Karpas-422 (cell line): Measurements from ENCODE around the gene RFLNA. TPM values are rescaled to one million over a fixed set of nuclear protein-coding genes. Genes with fewer than 3 reads are reported as not detected.

Experiments used
- DNase-seq: peaks from one replicate; pipeline ENCODE4 v3.0.0-alpha.2; 2015
- H2AFZ ChIP-seq: fragments of 200-600 bp; sonication (generic); 2 replicates; pipeline ENCODE4 v1.6.1; 2014; ENCODE audit warnings: antibody characterized with exemption, low read length, mixed read lengths
- H3K27ac ChIP-seq: fragments of 200-600 bp; sonication (generic); 2 replicates; pipeline ENCODE4 v1.5.1; 2014; ENCODE audit warnings: mild to moderate bottlenecking, low read length, moderate library complexity
- H3K27me3 ChIP-seq: fragments of 200-600 bp; sonication (generic); 2 replicates; pipeline ENCODE4 v1.6.1; 2014; ENCODE audit warnings: low read length, mixed read lengths
- H3K36me3 ChIP-seq: fragments of 200-600 bp; sonication (generic); 2 replicates; pipeline ENCODE4 v1.6.1; 2014; ENCODE audit warnings: low read length, mixed read lengths; ENCODE audit not compliant: insufficient read depth
- H3K4me1 ChIP-seq: fragments of 200-600 bp; sonication (generic); 2 replicates; pipeline ENCODE4 v1.6.1; 2014; ENCODE audit warnings: mild to moderate bottlenecking, low read length, mixed read lengths
- H3K4me2 ChIP-seq: fragments of 200-600 bp; sonication (generic); 2 replicates; pipeline ENCODE4 v1.6.1; 2014; ENCODE audit warnings: low read length, low read depth, mild to moderate bottlenecking; ENCODE audit not compliant: poor library complexity, severe bottlenecking
- H3K4me3 ChIP-seq: fragments of 200-600 bp; sonication (generic); 2 replicates; pipeline ENCODE4 v1.5.1; 2014; ENCODE audit warnings: mild to moderate bottlenecking, antibody characterized with exemption, low read length, mixed read lengths
- H3K79me2 ChIP-seq: fragments of 200-600 bp; sonication (generic); 2 replicates; pipeline ENCODE4 v1.6.1; 2014; ENCODE audit warnings: mild to moderate bottlenecking, low read length, mixed read lengths
- H3K9ac ChIP-seq: fragments of 200-600 bp; sonication (generic); 2 replicates; pipeline ENCODE4 v1.6.0; 2014; ENCODE audit warnings: low read length
- H3K9me2 ChIP-seq: fragments of 200-600 bp; sonication (generic), shearing (Covaris generic); replicated peaks from 2 replicates; pipeline ENCODE4 v1.6.0; 2014; ENCODE audit warnings: mild to moderate bottlenecking, low read length, moderate library complexity; ENCODE audit not compliant: insufficient read depth
- H3K9me3 ChIP-seq: fragments of 300-700, 200-600 bp; sonication (generic); 2 replicates; pipeline ENCODE4 v1.6.1; 2014; ENCODE audit warnings: low read length, mixed read lengths
- H4K20me1 ChIP-seq: fragments of 200-600 bp; sonication (generic); 2 replicates; pipeline ENCODE4 v1.6.1; 2014; ENCODE audit warnings: mild to moderate bottlenecking, antibody characterized with exemption, low read length, low read depth; ENCODE audit not compliant: insufficient read depth
- total RNA-seq: library from RNA; depleted of rRNA; stranded (reverse); fragments of >200 nt; shearing (Covaris generic); gene quantifications from 2 replicates; pipeline ENCODE4 v1.2.3, GENCODE V29; 2014; ENCODE audit warnings: low replicate concordance

Gene RFLNA
- total RNA-seq, 1 experiment from 2014 or later: not detected

DNA sequence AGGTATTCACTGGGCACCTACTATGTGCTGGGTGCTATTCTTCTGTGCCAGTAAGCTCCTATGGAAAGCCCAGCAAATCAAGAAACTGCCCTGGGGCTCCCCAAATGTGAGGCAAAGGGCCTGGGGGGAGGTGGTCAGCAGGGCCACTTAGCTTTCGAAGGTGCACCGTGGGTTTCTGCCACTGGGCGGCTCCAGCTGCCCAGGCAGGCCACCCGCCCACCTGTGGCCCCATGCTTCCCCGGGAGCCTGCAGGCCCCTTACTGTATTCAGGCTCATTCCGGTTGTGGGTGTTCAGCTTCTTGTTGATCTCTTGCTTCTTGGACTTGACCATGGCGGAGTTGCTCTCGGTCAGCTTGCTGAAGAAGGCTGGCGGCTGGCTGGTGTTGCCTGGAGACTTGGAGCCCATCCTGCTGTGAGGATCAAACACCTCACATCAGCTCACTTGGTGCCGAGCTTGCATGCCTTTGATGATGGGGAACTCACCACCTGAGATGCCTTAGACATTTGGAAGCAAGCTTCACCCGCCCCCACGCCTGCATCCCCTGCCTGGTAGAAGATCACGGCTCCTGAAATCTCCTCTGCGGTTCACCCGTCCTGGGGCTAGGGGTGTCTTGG is 37.3 kb downstream of the RFLNA start:
- Histone ChIP-seq H3K79me2 (no peaks in the 10 kb centered on the region), H3K4me1 (no peaks in the 10 kb centered on the region), H3K36me3 (peaks cover 72% of the 10 kb centered on the region), H3K9me3 (no peaks in the 10 kb centered on the region), H3K9ac (no peak overlapping the region), H3K27ac (no peak overlapping the region), H3K4me2 (no peak overlapping the region), H3K27me3 (no peaks in the 10 kb centered on the region), H2AFZ (no peak overlapping the region), H3K9me2 (no peaks in the 10 kb centered on the region), H3K4me3 (no peak overlapping the region), H4K20me1 (no peaks in the 10 kb centered on the region)
- DNase-seq: no peak

DNA sequence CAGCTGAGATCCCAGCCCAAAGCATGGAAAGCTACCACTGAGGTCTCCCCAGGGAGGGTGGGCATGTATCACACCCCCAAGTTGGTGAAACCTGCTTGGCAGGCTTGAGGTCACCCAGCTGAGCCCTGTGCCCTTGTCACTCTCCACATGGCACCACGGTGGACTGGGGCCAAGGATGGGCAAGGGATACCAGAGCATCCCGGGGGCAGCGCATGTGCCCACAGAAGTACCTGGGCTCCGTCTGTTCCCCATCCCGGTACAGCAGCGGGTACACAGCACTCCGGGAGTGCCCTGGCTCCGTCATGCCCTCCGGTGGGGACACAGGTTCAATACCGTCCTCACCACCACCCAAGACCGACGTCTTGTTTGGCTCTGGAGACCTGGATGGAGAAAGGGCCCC is 38.0 kb downstream of the RFLNA start:
- no peaks in the 10 kb centered on the region for H3K9me3 ChIP-seq
- no peak overlapping the region for H3K4me2 ChIP-seq
- no peaks in the 10 kb centered on the region for H3K27me3 ChIP-seq
- H3K4me1 ChIP-seq: no peaks in the 10 kb centered on the region
- DNase-seq: no peak
- H3K9me2 ChIP-seq: no peaks in the 10 kb centered on the region
- no peak overlapping the region for H3K27ac ChIP-seq
- no peaks in the 10 kb centered on the region for H3K79me2 ChIP-seq
- no peak overlapping the region for H3K9ac ChIP-seq
- H3K36me3 ChIP-seq: peaks cover 69% of the 10 kb centered on the region
- H2AFZ ChIP-seq: no peak overlapping the region
- no peak overlapping the region for H3K4me3 ChIP-seq
- H4K20me1 ChIP-seq: no peaks in the 10 kb centered on the region

DNA sequence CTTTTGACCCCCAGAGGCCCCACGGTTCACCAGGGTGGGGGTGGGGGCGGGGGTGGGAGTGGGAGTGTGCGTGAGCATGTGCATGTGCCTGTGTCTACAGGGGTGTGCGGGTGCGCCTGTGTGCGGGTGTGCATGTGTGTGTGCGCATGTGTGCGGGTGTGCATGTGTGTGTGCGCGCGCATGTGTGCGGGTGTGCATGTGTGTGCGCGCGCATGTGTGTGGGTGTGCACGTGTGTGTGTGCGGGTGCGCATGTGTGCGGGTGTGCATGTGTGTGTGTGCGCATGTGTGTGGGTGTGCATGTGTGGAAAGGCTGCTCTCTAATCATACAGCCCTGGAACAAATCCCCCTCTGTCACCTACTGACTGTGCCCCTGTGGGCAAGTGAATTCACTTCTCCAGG is 38.8 kb downstream of the RFLNA start:
- no peaks in the 10 kb centered on the region for H3K79me2 ChIP-seq
- no peak overlapping the region for H3K4me3 ChIP-seq
- no peaks in the 10 kb centered on the region for H3K9me3 ChIP-seq
- no peak overlapping the region for H3K27ac ChIP-seq
- no peak for DNase-seq
- no peak overlapping the region for H3K9ac ChIP-seq
- no peak overlapping the region for H2AFZ ChIP-seq
- H3K27me3 ChIP-seq: no peaks in the 10 kb centered on the region
- peaks cover 61% of the 10 kb centered on the region for H3K36me3 ChIP-seq
- no peaks in the 10 kb centered on the region for H3K4me1 ChIP-seq
- no peaks in the 10 kb centered on the region for H4K20me1 ChIP-seq
- no peak overlapping the region for H3K4me2 ChIP-seq
- no peaks in the 10 kb centered on the region for H3K9me2 ChIP-seq

DNA sequence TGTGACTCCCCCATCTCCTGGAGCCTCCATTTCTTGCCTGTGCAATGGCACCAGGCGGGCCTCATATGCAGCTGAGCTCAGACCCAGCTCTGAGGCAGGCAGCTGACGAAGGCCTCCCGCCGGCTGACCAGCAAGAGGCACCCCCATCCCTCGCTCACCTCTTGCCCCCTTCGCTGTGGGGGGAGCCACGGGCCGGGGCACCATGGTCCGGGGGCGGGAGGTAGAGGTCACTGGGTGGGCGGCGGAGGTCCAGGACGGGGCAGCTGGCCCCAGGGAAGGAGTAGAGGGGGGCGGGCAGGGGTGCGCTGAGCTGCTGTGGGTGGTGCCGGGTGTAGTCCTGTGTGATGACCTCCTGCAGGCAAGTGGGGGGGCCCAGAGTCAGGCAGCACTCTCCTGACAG is 39.4 kb downstream of the RFLNA start:
- Histone ChIP-seq H3K9me2 (no peaks in the 10 kb centered on the region), H3K9me3 (no peaks in the 10 kb centered on the region), H3K36me3 (peaks cover 55% of the 10 kb centered on the region), H3K4me2 (no peak overlapping the region), H2AFZ (no peak overlapping the region), H4K20me1 (no peaks in the 10 kb centered on the region), H3K4me1 (no peaks in the 10 kb centered on the region), H3K9ac (no peak overlapping the region), H3K4me3 (no peak overlapping the region), H3K27ac (no peak overlapping the region), H3K27me3 (no peaks in the 10 kb centered on the region), H3K79me2 (no peaks in the 10 kb centered on the region)
- DNase-seq: no peak

DNA sequence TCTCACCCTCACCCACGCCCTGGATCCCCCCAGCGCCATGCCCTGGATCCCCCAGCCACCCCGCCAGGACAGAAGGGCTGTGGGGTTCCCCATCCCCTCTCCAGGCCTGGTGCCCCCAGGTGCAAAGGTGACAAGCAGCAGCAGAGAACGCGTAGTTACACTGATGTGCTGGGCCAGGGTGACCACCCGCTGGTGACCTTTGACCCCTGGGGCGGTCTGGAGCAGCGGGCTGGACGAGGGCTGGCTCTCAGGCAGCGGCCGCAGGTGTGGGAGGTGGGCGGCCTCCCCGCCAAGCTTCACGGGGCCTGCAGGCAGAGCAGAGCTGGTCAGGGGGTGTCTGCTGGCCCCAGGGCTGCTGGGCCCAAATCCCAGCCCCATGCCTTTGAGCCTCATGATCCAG is 40.1 kb downstream of the RFLNA start:
- no peak overlapping the region for H3K4me3 ChIP-seq

DNA sequence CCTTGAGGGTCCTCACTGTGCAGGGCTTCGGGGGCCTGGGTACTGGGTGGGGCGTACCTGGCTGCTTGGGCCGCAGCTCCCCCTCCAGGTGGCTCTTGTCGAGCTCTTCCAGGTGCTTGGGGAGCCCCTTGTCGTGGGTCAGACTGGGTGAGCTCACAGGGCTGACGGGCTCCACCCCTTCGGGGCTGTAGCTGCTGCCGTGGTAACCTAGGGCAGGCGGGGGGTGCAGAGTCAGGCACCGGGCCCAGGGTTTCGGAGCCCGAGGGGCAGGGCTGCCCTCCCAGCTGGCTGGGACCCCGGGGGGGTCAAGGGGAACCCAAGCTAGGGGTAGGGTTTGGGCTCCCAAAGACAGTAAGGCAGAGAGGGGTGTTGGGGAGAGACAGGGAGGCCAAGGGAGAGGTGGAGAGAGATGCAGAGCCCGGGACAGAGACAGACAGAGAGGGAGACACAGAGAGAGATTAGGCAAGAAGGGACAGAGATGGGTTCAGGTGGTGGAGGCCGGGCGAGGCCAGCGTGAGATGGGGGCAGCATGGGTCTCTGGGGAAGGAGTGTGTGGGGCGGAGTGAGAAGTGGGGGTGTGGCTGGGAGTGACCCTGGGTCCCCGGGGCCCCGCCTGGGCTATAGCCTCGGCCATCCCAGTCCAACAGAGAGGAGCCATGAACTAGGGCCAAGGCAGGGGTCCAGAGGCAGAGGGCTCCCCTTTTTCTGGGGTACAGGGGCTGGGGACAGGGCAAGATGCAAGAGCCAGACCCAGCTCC is 40.7 kb downstream of the RFLNA start:
- H3K36me3 ChIP-seq: peaks cover 44% of the 10 kb centered on the region

More for the DNA sequence above, 40.1 kb downstream of the RFLNA start:
- Histone ChIP-seq H3K9me3 (no peaks in the 10 kb centered on the region), H2AFZ (no peak overlapping the region), H3K4me1 (no peaks in the 10 kb centered on the region), H3K27me3 (no peaks in the 10 kb centered on the region), H3K4me2 (no peak overlapping the region), H3K9ac (no peak overlapping the region), H3K79me2 (no peaks in the 10 kb centered on the region), H3K27ac (no peak overlapping the region), H3K9me2 (no peaks in the 10 kb centered on the region), H4K20me1 (no peaks in the 10 kb centered on the region), H3K36me3 (peaks cover 50% of the 10 kb centered on the region)
- DNase-seq: no peak

DNA sequence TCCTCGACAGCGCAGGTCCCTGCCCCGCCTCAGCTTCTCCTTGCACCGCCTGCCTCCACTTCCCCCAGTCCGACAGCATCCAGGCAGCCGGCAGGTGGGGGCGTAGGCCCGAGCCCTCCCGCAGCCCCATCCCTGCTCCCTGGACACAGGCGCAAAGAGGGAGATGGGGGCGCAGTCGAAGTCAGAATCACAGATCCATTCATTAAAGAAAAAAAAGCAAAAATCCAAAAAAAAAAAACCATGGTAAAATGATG is 41.2 kb downstream of the RFLNA start:
- H3K27me3 ChIP-seq: no peaks in the 10 kb centered on the region
- no peak overlapping the region for H3K27ac ChIP-seq
- no peaks in the 10 kb centered on the region for H3K9me3 ChIP-seq
- H3K4me2 ChIP-seq: no peak overlapping the region
- H4K20me1 ChIP-seq: no peaks in the 10 kb centered on the region
- no peaks in the 10 kb centered on the region for H3K4me1 ChIP-seq
- H3K9ac ChIP-seq: no peak overlapping the region
- H3K79me2 ChIP-seq: no peaks in the 10 kb centered on the region
- H3K9me2 ChIP-seq: no peaks in the 10 kb centered on the region
- no peak for DNase-seq
- no peak overlapping the region for H3K4me3 ChIP-seq
- H3K36me3 ChIP-seq: peaks cover 41% of the 10 kb centered on the region
- H2AFZ ChIP-seq: no peak overlapping the region

More for the DNA sequence above, 40.7 kb downstream of the RFLNA start:
- Histone ChIP-seq H3K4me1 (no peaks in the 10 kb centered on the region), H3K79me2 (no peaks in the 10 kb centered on the region), H3K9me2 (no peaks in the 10 kb centered on the region), H3K4me3 (no peak overlapping the region), H3K9me3 (no peaks in the 10 kb centered on the region), H3K9ac (no peak overlapping the region), H4K20me1 (no peaks in the 10 kb centered on the region), H3K27me3 (no peaks in the 10 kb centered on the region), H2AFZ (no peak overlapping the region), H3K4me2 (no peak overlapping the region), H3K27ac (no peak overlapping the region)
- DNase-seq: no peak

DNA sequence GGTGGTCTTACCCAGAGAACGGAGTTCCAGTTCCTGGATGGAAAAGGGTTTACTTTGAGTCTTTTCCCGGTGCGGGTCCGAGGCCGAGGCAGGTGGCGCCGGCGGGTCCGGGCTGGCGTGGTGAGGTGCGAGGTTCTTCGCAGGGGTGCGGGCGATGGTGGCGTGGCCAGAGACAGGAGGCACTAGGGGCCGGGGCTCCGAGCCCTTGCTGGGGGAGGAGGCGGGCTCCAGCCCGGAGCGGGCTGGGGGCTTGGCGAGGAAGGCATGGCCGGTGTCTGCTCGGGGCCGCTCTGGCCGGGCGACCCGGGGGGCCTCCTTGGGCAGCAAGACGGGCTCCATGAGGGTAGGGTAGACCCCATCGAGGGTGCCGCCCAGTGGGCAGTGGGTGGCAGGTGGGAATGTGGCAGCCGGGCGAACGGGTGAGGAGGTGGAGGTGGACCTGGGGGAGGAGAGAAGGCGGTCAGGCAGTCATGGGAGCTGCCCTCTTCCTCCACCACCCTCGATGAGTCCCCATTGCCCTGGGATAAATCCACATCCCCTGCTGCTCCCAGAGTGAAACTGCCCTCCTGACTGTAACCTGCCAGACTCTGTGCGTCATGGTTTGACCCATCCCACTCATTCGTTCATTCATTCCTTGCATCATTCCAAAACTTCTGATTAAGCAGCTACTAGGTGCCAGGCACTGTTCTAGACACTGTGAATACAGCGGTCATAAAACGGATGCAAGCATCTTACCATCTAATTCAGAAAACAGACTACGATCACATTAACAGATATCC is 42.0 kb downstream of the RFLNA start:
- Histone ChIP-seq H3K9me3 (no peaks in the 10 kb centered on the region), H3K27ac (no peak overlapping the region), H3K4me2 (no peak overlapping the region), H3K9ac (no peak overlapping the region), H3K27me3 (no peaks in the 10 kb centered on the region), H3K36me3 (peaks cover 36% of the 10 kb centered on the region), H3K9me2 (no peaks in the 10 kb centered on the region), H3K4me1 (no peaks in the 10 kb centered on the region), H3K4me3 (no peak overlapping the region), H4K20me1 (no peaks in the 10 kb centered on the region), H3K79me2 (no peaks in the 10 kb centered on the region), H2AFZ (no peak overlapping the region)
- no peak for DNase-seq
